ENCODE results near the gene VASP. TPM values are rescaled to one million over a fixed set of nuclear protein-coding genes. Genes with fewer than 3 reads are reported as not detected.
"Not testable (repeated sequence)": the region's sequence is repeated elsewhere in the genome, so short reads cannot be mapped to it uniquely, and the experiment has no call there.

VASP gene
- total and polyA plus RNA-seq, 5 experiments from 2014 or later: 39.9 to 72.1 (median 49.6) TPM

- Mint-ChIP-seq H3K27ac (peak overlapping the region in 2 of 10 donors; percentile 40 to 41), H3K27me3 (no peaks in the 10 kb centered on the region), H3K36me3 (peaks cover 0 to 12% (median 0%) of the 10 kb centered on the region in 3 donors), H3K4me3 (no peak overlapping the region), H3K9me3 (no peaks in the 10 kb centered on the region), H3K4me1 (peaks cover 25 to 60% (median 36%) of the 10 kb centered on the region in 4 donors)
- DNase-seq: no peak
- no peak for ATAC-seq
- POLR2A ChIA-PET: interaction anchor here (0.7 kb wide), 1 partner anchor 36 kb away, joined by 4 read pairs; no protein-coding TSS in a partner anchor
Observed at GRCh38 chr19:45502111-45502510, 5.2 kb upstream of the VASP start.

GRCh38 chr19:45503909-45504308 lies 3.4 kb upstream of the VASP start:
- DNase-seq (no peak), ATAC-seq (no peak)
- no peaks in the 10 kb centered on the region for H3K27me3 Mint-ChIP-seq
- POLR2A ChIA-PET: interaction anchor here (0.8 to 1.4 kb wide), 2 partner anchors 9 to 65 kb away, joined by 3 to 4 read pairs; no protein-coding TSS in a partner anchor
- peak overlapping the region in 1 of 10 donors; percentile 63 for H3K4me3 Mint-ChIP-seq
- H3K36me3 Mint-ChIP-seq: peaks cover 0 to 12% (median 0%) of the 10 kb centered on the region in 3 donors
- H3K9me3 Mint-ChIP-seq: no peaks in the 10 kb centered on the region
- H3K4me1 Mint-ChIP-seq: peaks cover 19 to 49% (median 26%) of the 10 kb centered on the region in 4 donors
- no peak overlapping the region for H3K27ac Mint-ChIP-seq

GRCh38 chr19:45505151-45505995 lies 1.9 kb upstream of the VASP start:
- POLR2A ChIA-PET: interaction anchor here (0.6 to 1.4 kb wide), 5 partner anchors 8 to 137 kb away, joined by 3 to 5 read pairs (median 5); partner anchors contain the start of gene PPM1N

GRCh38 chr19:45505996-45506245 lies 1.4 kb upstream of the VASP start:
- POLR2A ChIA-PET: interaction anchor here (0.6 to 1.4 kb wide), 4 partner anchors 8 to 136 kb away, joined by 3 to 5 read pairs (median 5); partner anchors contain the start of gene PPM1N
- H3K27ac Mint-ChIP-seq: peak overlapping the region; percentile 78 to 96 (median 93)
- peaks cover 17 to 57% (median 35%) of the 10 kb centered on the region in 4 donors for H3K4me1 Mint-ChIP-seq
- H3K36me3 Mint-ChIP-seq: peaks cover 0 to 16% (median 0%) of the 10 kb centered on the region in 3 donors
- H3K4me3 Mint-ChIP-seq: peak overlapping the region; percentile 67 to 94 (median 80)
- DNase-seq (no peak), ATAC-seq (no peak)
- H3K9me3 Mint-ChIP-seq: no peaks in the 10 kb centered on the region
- H3K27me3 Mint-ChIP-seq: no peaks in the 10 kb centered on the region

More at GRCh38 chr19:45505151-45505995, 1.9 kb upstream of the VASP start:
- Mint-ChIP-seq H3K27ac (peak overlapping the region; percentile 62 to 95 (median 91)), H3K4me1 (peaks cover 19 to 55% (median 32%) of the 10 kb centered on the region in 4 donors), H3K27me3 (no peaks in the 10 kb centered on the region), H3K9me3 (no peaks in the 10 kb centered on the region), H3K36me3 (peaks cover 0 to 12% (median 0%) of the 10 kb centered on the region in 3 donors), H3K4me3 (peak overlapping the region; percentile 67 to 94 (median 80))
- DNase-seq (no peak), ATAC-seq (no peak)

GRCh38 chr19:45506246-45506988 lies 862 bp upstream of the VASP start:
- POLR2A ChIA-PET: interaction anchor here (1.3 to 2.4 kb wide), 3 partner anchors 7 to 136 kb away, joined by 5 to 13 read pairs (median 5); partner anchors contain the start of gene PPM1N
- peak; percentile 92 to 100 (median 97) for DNase-seq
- peak; percentile 74 to 83 for ATAC-seq
- H3K4me1 Mint-ChIP-seq: peaks cover 12 to 59% (median 36%) of the 10 kb centered on the region in 4 donors
- H3K4me3 Mint-ChIP-seq: peak overlapping the region; percentile 90 to 97 (median 93)
- peaks cover 0 to 15% (median 0%) of the 10 kb centered on the region in 3 donors for H3K36me3 Mint-ChIP-seq
- peak overlapping the region; percentile 91 to 99 (median 96) for H3K27ac Mint-ChIP-seq
- no peaks in the 10 kb centered on the region for H3K27me3 Mint-ChIP-seq
- H3K9me3 Mint-ChIP-seq: no peaks in the 10 kb centered on the region

- POLR2A ChIA-PET: interaction anchor here (0.6 to 2.4 kb wide), 9 partner anchors 9 to 145 kb away, joined by 3 to 13 read pairs (median 5); partner anchors contain the start of genes OPA3 and PPM1N
Observed at GRCh38 chr19:45507872-45508416, 665 bp downstream of the VASP start.

GRCh38 chr19:45508417-45508860 lies 1.2 kb downstream of the VASP start:
- Mint-ChIP-seq H3K9me3 (no peaks in the 10 kb centered on the region), H3K4me1 (peaks cover 16 to 64% (median 52%) of the 10 kb centered on the region in 4 donors), H3K27me3 (no peaks in the 10 kb centered on the region), H3K4me3 (peak overlapping the region; percentile 91 to 98 (median 96)), H3K36me3 (peaks cover 0 to 16% (median 0%) of the 10 kb centered on the region in 3 donors), H3K27ac (peak overlapping the region in 9 of 10 donors; percentile 73 to 96 (median 94))
- POLR2A ChIA-PET: interaction anchor here (0.8 to 2.4 kb wide), 8 partner anchors 9 to 133 kb away, joined by 3 to 13 read pairs (median 6); partner anchors contain the start of genes OPA3 and PPM1N
- DNase-seq: peak in 4 of 10 donors; percentile 31 to 48 (median 35)
- no peak for ATAC-seq

More at GRCh38 chr19:45507872-45508416, 665 bp downstream of the VASP start:
- peak overlapping the region; percentile 60 to 96 (median 84) for H3K27ac Mint-ChIP-seq
- H3K4me3 Mint-ChIP-seq: peak overlapping the region; percentile 91 to 98 (median 96)
- DNase-seq (no peak), ATAC-seq (no peak)
- peaks cover 0 to 13% (median 0%) of the 10 kb centered on the region in 3 donors for H3K36me3 Mint-ChIP-seq
- peaks cover 14 to 61% (median 47%) of the 10 kb centered on the region in 4 donors for H3K4me1 Mint-ChIP-seq
- H3K27me3 Mint-ChIP-seq: no peaks in the 10 kb centered on the region
- no peaks in the 10 kb centered on the region for H3K9me3 Mint-ChIP-seq

GRCh38 chr19:45508861-45509691 lies 1.8 kb downstream of the VASP start:
- POLR2A ChIA-PET: interaction anchor here (1.0 to 2.4 kb wide), 7 partner anchors 10 to 133 kb away, joined by 4 to 13 read pairs (median 6); partner anchors contain the start of genes OPA3 and PPM1N
- ATAC-seq: no peak
- H3K4me1 Mint-ChIP-seq: peaks cover 20 to 67% (median 57%) of the 10 kb centered on the region in 4 donors
- H3K27ac Mint-ChIP-seq: peak overlapping the region; percentile 88 to 96 (median 94)
- peak in 1 of 10 donors; percentile 24 for DNase-seq
- no peaks in the 10 kb centered on the region for H3K9me3 Mint-ChIP-seq
- H3K4me3 Mint-ChIP-seq: peak overlapping the region; percentile 91 to 98 (median 96)
- H3K27me3 Mint-ChIP-seq: no peaks in the 10 kb centered on the region
- peaks cover 0 to 16% (median 0%) of the 10 kb centered on the region in 3 donors for H3K36me3 Mint-ChIP-seq

- POLR2A ChIA-PET: interaction anchor here (1.3 to 1.4 kb wide), 2 partner anchors 11 to 14 kb away, joined by 4 to 5 read pairs; partner anchors contain the start of gene PPM1N
- no peaks in the 10 kb centered on the region for H3K9me3 Mint-ChIP-seq
Observed at GRCh38 chr19:45509692-45510015, 2.4 kb downstream of the VASP start.

GRCh38 chr19:45510352-45510751 lies 3.1 kb downstream of the VASP start:
- H3K4me3 Mint-ChIP-seq: peak overlapping the region; percentile 29 to 98 (median 94)
- POLR2A ChIA-PET: interaction anchor here (1.3 to 1.4 kb wide), 2 partner anchors 12 to 14 kb away, joined by 4 to 5 read pairs; partner anchors contain the start of gene PPM1N

More at GRCh38 chr19:45509692-45510015, 2.4 kb downstream of the VASP start:
- Mint-ChIP-seq H3K4me3 (peak overlapping the region; percentile 29 to 98 (median 94)), H3K27ac (peak overlapping the region; percentile 43 to 96 (median 87)), H3K36me3 (peaks cover 0 to 15% (median 0%) of the 10 kb centered on the region in 3 donors), H3K27me3 (no peaks in the 10 kb centered on the region), H3K4me1 (peaks cover 20 to 69% (median 61%) of the 10 kb centered on the region in 4 donors)
- ATAC-seq (no peak), DNase-seq (no peak)

GRCh38 chr19:45511074-45511473 lies 3.8 kb downstream of the VASP start:
- peak overlapping the region in 9 of 10 donors; percentile 22 to 97 (median 62) for H3K4me3 Mint-ChIP-seq
- peaks cover 21 to 71% (median 69%) of the 10 kb centered on the region in 4 donors for H3K4me1 Mint-ChIP-seq
- POLR2A ChIA-PET: interaction anchor here (0.6 to 0.7 kb wide), 2 partner anchors 8 to 273 kb away, joined by 3 to 4 read pairs; no protein-coding TSS in a partner anchor
- peak overlapping the region; percentile 39 to 96 (median 86) for H3K27ac Mint-ChIP-seq
- H3K36me3 Mint-ChIP-seq: peaks cover 0 to 17% (median 0%) of the 10 kb centered on the region in 3 donors
- DNase-seq (no peak), ATAC-seq (no peak)
- no peaks in the 10 kb centered on the region for H3K9me3 Mint-ChIP-seq
- H3K27me3 Mint-ChIP-seq: no peaks in the 10 kb centered on the region

More at GRCh38 chr19:45510352-45510751, 3.1 kb downstream of the VASP start:
- Mint-ChIP-seq H3K27ac (peak overlapping the region; percentile 29 to 96 (median 81)), H3K36me3 (peaks cover 0 to 15% (median 0%) of the 10 kb centered on the region in 3 donors), H3K4me1 (peaks cover 20 to 70% (median 66%) of the 10 kb centered on the region in 4 donors)
- not testable (repeated sequence) for DNase-seq, ATAC-seq, H3K27me3 Mint-ChIP-seq, H3K9me3 Mint-ChIP-seq
